Neural cell (in vitro differentiated cells): ENCODE measurements around the gene CIT. TPM values are rescaled to one million over a fixed set of nuclear protein-coding genes. Genes with fewer than 3 reads are reported as not detected.

Experiments used
- H2AFZ ChIP-seq: fragments of 200-600, 300-800 bp; sonication (generic), shearing (Covaris generic); 2 replicates; pipeline ENCODE4 v1.6.0; 2014; ENCODE audit warnings: low read depth, mild to moderate bottlenecking, antibody characterized with exemption, low read length, moderate library complexity
- H3F3A ChIP-seq: fragments of 200-600 bp; shearing (Covaris generic); 2 replicates; pipeline ENCODE4 v1.6.1; 2016; ENCODE audit warnings: mild to moderate bottlenecking, moderate library complexity, mixed read lengths, antibody characterized with exemption, low read length; ENCODE audit not compliant: insufficient read depth, poor library complexity, severe bottlenecking
- H3K27ac ChIP-seq: fragments of 200-600, 300-800 bp; sonication (generic), shearing (Covaris generic); 2 replicates; pipeline ENCODE4 v1.5.1; 2014; ENCODE audit warnings: mild to moderate bottlenecking, low read length, moderate library complexity
- H3K27me3 ChIP-seq: fragments of 300-800, 200-600 bp; sonication (generic), shearing (Covaris generic); 2 replicates; pipeline ENCODE4 v1.6.0; 2014; ENCODE audit warnings: mild to moderate bottlenecking, low read depth, low read length, moderate library complexity; ENCODE audit not compliant: insufficient read depth
- H3K36me3 ChIP-seq: fragments of 300-800, 200-600 bp; sonication (generic), shearing (Covaris generic); 2 replicates; pipeline ENCODE4 v1.5.1; 2014; ENCODE audit warnings: mild to moderate bottlenecking, antibody characterized with exemption, low read length, moderate library complexity; ENCODE audit not compliant: insufficient read depth
- H3K4me2 ChIP-seq: fragments of 300-800, 200-600 bp; sonication (generic), shearing (Covaris generic); 2 replicates; pipeline ENCODE4 v1.6.0; 2014; ENCODE audit warnings: mild to moderate bottlenecking, low read length
- H3K4me3 ChIP-seq: fragments of 300-800, 200-600 bp; sonication (generic), shearing (Covaris generic); 2 replicates; pipeline ENCODE4 v1.5.1; 2014; ENCODE audit warnings: mild to moderate bottlenecking, low read length, moderate library complexity
- H3K79me2 ChIP-seq: fragments of 200-600 bp; shearing (Covaris generic); replicated peaks from 2 replicates; pipeline ENCODE4 v1.6.0; 2014; ENCODE audit warnings: mild to moderate bottlenecking, low read length, moderate library complexity; ENCODE audit not compliant: insufficient read depth
- H3K9ac ChIP-seq: fragments of 300-800, 200-600 bp; sonication (generic), shearing (Covaris generic); 2 replicates; pipeline ENCODE4 v1.6.1; 2016; ENCODE audit warnings: mild to moderate bottlenecking, low read length, mixed read lengths
- H3K9me2 ChIP-seq: fragments of 200-600 bp; shearing (Covaris generic); 2 replicates; pipeline ENCODE4 v1.6.1; 2016; ENCODE audit warnings: mild to moderate bottlenecking, low read length, mixed read lengths; ENCODE audit not compliant: insufficient read depth
- H3K9me3 ChIP-seq: fragments of 200-600, 300-800 bp; sonication (generic), shearing (Covaris generic); 2 replicates; pipeline ENCODE4 v1.6.1; 2016; ENCODE audit warnings: mild to moderate bottlenecking, mixed run types, low read length, moderate library complexity, mixed read lengths
- H4K20me1 ChIP-seq: fragments of 200-600 bp; shearing (Covaris generic); 2 replicates; pipeline ENCODE4 v1.6.1; 2016; ENCODE audit warnings: mild to moderate bottlenecking, mixed run types; ENCODE audit not compliant: insufficient read depth
- EP300 ChIP-seq: fragments of 450-650 bp; conservative IDR thresholded peaks from 2 replicates; pipeline ENCODE4 v1.6.1; 2014; ENCODE audit warnings: antibody characterized with exemption, mild to moderate bottlenecking, moderate library complexity; ENCODE audit not compliant: poor library complexity, severe bottlenecking
- EZH2 ChIP-seq: fragments of 200-600, 300-800 bp; shearing (Covaris generic), sonication (generic); IDR thresholded peaks from 2 replicates; pipeline ENCODE4 v1.6.1; 2014; ENCODE audit warnings: antibody characterized with exemption, low read length, borderline replicate concordance, mild to moderate bottlenecking; ENCODE audit not compliant: insufficient read depth, poor library complexity, severe bottlenecking
- MXI1 ChIP-seq: fragments of 450-650 bp; conservative IDR thresholded peaks from 2 replicates; pipeline ENCODE4 v1.6.1; 2014; ENCODE audit warnings: antibody characterized with exemption, mild to moderate bottlenecking; ENCODE audit not compliant: poor library complexity, severe bottlenecking
- POLR2AphosphoS5 ChIP-seq: IDR thresholded peaks from 2 replicates; pipeline ENCODE4 v1.6.1; 2012
- RAD21 ChIP-seq: fragments of 450-650 bp; conservative IDR thresholded peaks from 2 replicates; pipeline ENCODE4 v1.6.1; 2014; ENCODE audit warnings: antibody characterized with exemption, mild to moderate bottlenecking, moderate library complexity
- REST ChIP-seq: IDR thresholded peaks from 2 replicates; pipeline ENCODE4 v1.6.1; 2012; ENCODE audit warnings: borderline replicate concordance
- SMC3 ChIP-seq: fragments of 450-650 bp; conservative IDR thresholded peaks from 2 replicates; pipeline ENCODE4 v1.6.1; 2014; ENCODE audit warnings: antibody characterized with exemption, mild to moderate bottlenecking, moderate library complexity; ENCODE audit not compliant: poor library complexity
- TAF1 ChIP-seq: IDR thresholded peaks from 2 replicates; pipeline ENCODE4 v1.6.1; 2012; ENCODE audit warnings: low read depth
- polyA plus RNA-seq: library from polyadenylated mRNA; depleted of rRNA; stranded (reverse); fragments of >200 nt; gene quantifications from 2 replicates; pipeline ENCODE4 v1.2.3, GENCODE V29; 2014
- TF ChIP-seq, protein P1 (sequence below): fragments of 450-650 bp; IDR thresholded peaks from 2 replicates; pipeline ENCODE4 v1.5.1; 2014; ENCODE audit warnings: antibody characterized with exemption, mild to moderate bottlenecking, moderate library complexity; ENCODE audit not compliant: poor library complexity, severe bottlenecking

The CIT gene
- polyA plus RNA-seq, 1 donor from 2014 or later = 3.3 TPM

DNA sequence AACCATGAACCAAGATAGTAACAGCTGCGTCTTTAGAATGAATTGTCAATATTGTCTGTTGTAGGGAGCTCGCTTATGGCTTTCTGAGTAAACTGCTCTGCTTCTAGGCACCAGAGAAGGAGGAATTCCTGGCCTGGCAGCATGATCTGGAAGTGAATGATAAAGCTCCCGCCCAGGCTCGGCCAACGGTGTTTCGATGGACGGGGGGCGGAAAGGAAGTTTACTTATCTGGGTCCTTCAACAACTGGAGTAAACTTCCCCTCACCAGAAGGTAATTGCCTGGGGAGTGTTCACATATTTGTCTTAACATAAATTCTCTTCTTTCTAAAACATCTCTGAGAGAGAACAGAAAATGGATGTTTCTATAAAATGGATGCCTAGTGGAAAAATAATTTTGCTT is 204.9 kb downstream of the CIT start:
- no peak for TF ChIP-seq TAF1
- no peak for TF ChIP-seq RAD21
- TF ChIP-seq MXI1 = no peak
- TF ChIP-seq EP300 = no peak
- TF ChIP-seq SMC3 = no peak
- TF ChIP-seq POLR2AphosphoS5 = no peak
- TF ChIP-seq REST = no peak
- no peak for TF ChIP-seq EZH2
- TF ChIP-seq, protein P1, sequence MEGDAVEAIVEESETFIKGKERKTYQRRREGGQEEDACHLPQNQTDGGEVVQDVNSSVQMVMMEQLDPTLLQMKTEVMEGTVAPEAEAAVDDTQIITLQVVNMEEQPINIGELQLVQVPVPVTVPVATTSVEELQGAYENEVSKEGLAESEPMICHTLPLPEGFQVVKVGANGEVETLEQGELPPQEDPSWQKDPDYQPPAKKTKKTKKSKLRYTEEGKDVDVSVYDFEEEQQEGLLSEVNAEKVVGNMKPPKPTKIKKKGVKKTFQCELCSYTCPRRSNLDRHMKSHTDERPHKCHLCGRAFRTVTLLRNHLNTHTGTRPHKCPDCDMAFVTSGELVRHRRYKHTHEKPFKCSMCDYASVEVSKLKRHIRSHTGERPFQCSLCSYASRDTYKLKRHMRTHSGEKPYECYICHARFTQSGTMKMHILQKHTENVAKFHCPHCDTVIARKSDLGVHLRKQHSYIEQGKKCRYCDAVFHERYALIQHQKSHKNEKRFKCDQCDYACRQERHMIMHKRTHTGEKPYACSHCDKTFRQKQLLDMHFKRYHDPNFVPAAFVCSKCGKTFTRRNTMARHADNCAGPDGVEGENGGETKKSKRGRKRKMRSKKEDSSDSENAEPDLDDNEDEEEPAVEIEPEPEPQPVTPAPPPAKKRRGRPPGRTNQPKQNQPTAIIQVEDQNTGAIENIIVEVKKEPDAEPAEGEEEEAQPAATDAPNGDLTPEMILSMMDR = no peak
- no peaks in the 10 kb centered on the region for H3K9me3 ChIP-seq
- no peaks in the 10 kb centered on the region for H3K36me3 ChIP-seq
- no peak overlapping the region for H3K9ac ChIP-seq
- peaks cover 11% of the 10 kb centered on the region for H3K79me2 ChIP-seq
- H4K20me1 ChIP-seq = no peaks in the 10 kb centered on the region
- no peak overlapping the region for H3K27ac ChIP-seq
- H3K27me3 ChIP-seq = no peaks in the 10 kb centered on the region
- no peak overlapping the region for H3K4me3 ChIP-seq
- H3F3A ChIP-seq = no peaks in the 10 kb centered on the region
- H2AFZ ChIP-seq = no peak overlapping the region
- no peak overlapping the region for H3K4me2 ChIP-seq
- no peaks in the 10 kb centered on the region for H3K9me2 ChIP-seq

- H3K36me3 ChIP-seq = no peaks in the 10 kb centered on the region
- TF ChIP-seq REST = no peak
- TF ChIP-seq EP300 = no peak
- TF ChIP-seq TAF1 = no peak
- no peaks in the 10 kb centered on the region for H3K9me3 ChIP-seq
- no peak overlapping the region for H3K4me2 ChIP-seq
- H3K79me2 ChIP-seq = peaks cover 11% of the 10 kb centered on the region
- no peaks in the 10 kb centered on the region for H3K27me3 ChIP-seq
- H3K9me2 ChIP-seq = no peaks in the 10 kb centered on the region
- H3K9ac ChIP-seq = no peak overlapping the region
- no peak overlapping the region for H3K27ac ChIP-seq
- H3K4me3 ChIP-seq = no peak overlapping the region
- H4K20me1 ChIP-seq = no peaks in the 10 kb centered on the region
- H3F3A ChIP-seq = no peaks in the 10 kb centered on the region
- no peak overlapping the region for H2AFZ ChIP-seq
Measured at GRCh38 chr12:119671070-119671469, 206.1 kb downstream of the CIT start.
